Progenitor cell of endocrine pancreas (in vitro differentiated cells): Measurements from ENCODE around the gene RNU6-1. TPM values are rescaled to one million over a fixed set of nuclear protein-coding genes. Genes with fewer than 3 reads are reported as not detected.

Experiments used
- DNase-seq: peaks from one replicate; pipeline ENCODE4 v3.0.0; 2021; ENCODE audit warnings: low spot score; ENCODE audit not compliant: unreplicated experiment
- H3K27ac Mint-ChIP-seq: 2 replicates; pipeline ENCODE4 v1.8.0; 2021; ENCODE audit warnings: mild to moderate bottlenecking, moderate library complexity, mixed read lengths
- H3K27me3 Mint-ChIP-seq: 2 replicates; pipeline ENCODE4 v1.8.0; 2021; ENCODE audit warnings: mixed read lengths
- H3K36me3 Mint-ChIP-seq: 2 replicates; pipeline ENCODE4 v1.8.0; 2022; ENCODE audit warnings: mixed read lengths; ENCODE audit not compliant: insufficient read depth
- H3K4me1 Mint-ChIP-seq: 2 replicates; pipeline ENCODE4 v1.8.0; 2021; ENCODE audit warnings: low read depth, mixed read lengths
- H3K4me3 Mint-ChIP-seq: 2 replicates; pipeline ENCODE4 v1.8.0; 2021; ENCODE audit warnings: low read depth, mild to moderate bottlenecking, moderate library complexity, mixed read lengths
- H3K9me3 Mint-ChIP-seq: 2 replicates; pipeline ENCODE4 v1.8.0; 2021; ENCODE audit warnings: low read depth, mixed read lengths
- CTCF ChIP-seq: fragments of 200-600 bp; sonication (generic); IDR thresholded peaks from one replicate; pipeline ENCODE4 v1.5.0; 2021; ENCODE audit warnings: antibody characterized with exemption, mild to moderate bottlenecking; ENCODE audit not compliant: unreplicated experiment
- total RNA-seq: library from RNA; stranded (reverse); gene quantifications from 2 replicates; pipeline ENCODE4 v1.2.1, GENCODE V29; 2021

The RNU6-1 gene
- total RNA-seq, 1 donor from 2014 or later, result not detected

- TF ChIP-seq CTCF, result no peak
- H3K27me3 Mint-ChIP-seq, result peaks cover 77% of the 10 kb centered on the region
- H3K36me3 Mint-ChIP-seq, result no peaks in the 10 kb centered on the region
- H3K4me1 Mint-ChIP-seq, result peaks cover 20% of the 10 kb centered on the region
- peak overlapping the region; percentile 68 for H3K4me3 Mint-ChIP-seq
- no peak for DNase-seq
- H3K9me3 Mint-ChIP-seq, result no peaks in the 10 kb centered on the region
- H3K27ac Mint-ChIP-seq, result peak overlapping the region; percentile 80
Measured at GRCh38 chr15:67823314-67824196, 16.3 kb downstream of the RNU6-1 start.

- peaks cover 19% of the 10 kb centered on the region for H3K4me1 Mint-ChIP-seq
- no peak overlapping the region for H3K4me3 Mint-ChIP-seq
- no peak for DNase-seq
- H3K27me3 Mint-ChIP-seq, result peaks cover 80% of the 10 kb centered on the region
- no peak overlapping the region for H3K27ac Mint-ChIP-seq
- no peak for TF ChIP-seq CTCF
- no peaks in the 10 kb centered on the region for H3K36me3 Mint-ChIP-seq
- H3K9me3 Mint-ChIP-seq, result no peaks in the 10 kb centered on the region
Measured at GRCh38 chr15:67822537-67823313, 17.1 kb downstream of the RNU6-1 start.

GRCh38 chr15:67821784-67822440 is 17.9 kb downstream of the RNU6-1 start:
- peak overlapping the region; percentile 53 for H3K4me3 Mint-ChIP-seq
- H3K27ac Mint-ChIP-seq, result no peak overlapping the region
- H3K9me3 Mint-ChIP-seq, result no peaks in the 10 kb centered on the region
- peaks cover 19% of the 10 kb centered on the region for H3K4me1 Mint-ChIP-seq
- DNase-seq, result no peak
- H3K27me3 Mint-ChIP-seq, result peaks cover 88% of the 10 kb centered on the region
- no peaks in the 10 kb centered on the region for H3K36me3 Mint-ChIP-seq
- no peak for TF ChIP-seq CTCF

- peak overlapping the region; percentile 53 for H3K4me3 Mint-ChIP-seq
- no peak for TF ChIP-seq CTCF
- DNase-seq, result peak; percentile 75
- H3K4me1 Mint-ChIP-seq, result peaks cover 19% of the 10 kb centered on the region
- no peaks in the 10 kb centered on the region for H3K36me3 Mint-ChIP-seq
- H3K27ac Mint-ChIP-seq, result no peak overlapping the region
- peaks cover 4% of the 10 kb centered on the region for H3K9me3 Mint-ChIP-seq
- H3K27me3 Mint-ChIP-seq, result peaks cover 92% of the 10 kb centered on the region
Measured at GRCh38 chr15:67820992-67821783, 18.7 kb downstream of the RNU6-1 start.
